ENCODE results near the gene ASB1. TPM values are rescaled to one million over a fixed set of nuclear protein-coding genes. Genes with fewer than 3 reads are reported as not detected.

The ASB1 gene
- total and polyA plus RNA-seq, 4 donors: 20.0 to 45.2 (median 37.0) TPM

DNA sequence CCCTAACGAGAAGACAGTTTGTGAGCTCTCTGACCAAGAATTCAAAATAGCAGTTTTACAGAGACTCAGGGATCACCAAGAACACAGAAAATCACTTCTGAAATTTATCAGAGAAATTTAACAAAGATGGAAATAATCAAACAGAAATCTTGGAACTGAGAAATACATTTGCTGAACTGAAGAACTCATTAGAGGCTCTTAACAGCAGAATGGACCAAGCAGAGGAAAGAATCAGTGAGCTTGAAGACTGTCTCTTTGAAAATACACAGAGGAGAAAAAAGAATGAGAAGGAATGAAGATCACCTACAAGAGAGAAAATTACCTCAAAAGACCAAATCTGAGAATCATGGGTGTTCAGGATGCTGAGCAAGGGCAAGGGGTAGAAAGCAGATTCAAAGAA is 29.7 kb downstream of the ASB1 start:
- DNase-seq (no peak), ATAC-seq (ENCODE audit: low FRiP score) (no peak)
- Histone ChIP-seq H3K4me3 (ENCODE audit: low read length in 2 of 2) (no peak overlapping the region), H3K36me3 (ENCODE audit: control insufficient read depth in 1 of 2, insufficient read depth in 2 of 2, low read length in 1 of 2) (no peaks in the 10 kb centered on the region), H3K27ac (ENCODE audit: low read depth in 1 of 2, low read length in 2 of 2) (no peak overlapping the region), H3K27me3 (ENCODE audit: control insufficient read depth in 1 of 2, insufficient read depth in 2 of 2, low read length in 1 of 2) (no peaks in the 10 kb centered on the region), H3K4me1 (ENCODE audit: control insufficient read depth in 1 of 2, insufficient read depth in 2 of 2, low read length in 2 of 2) (no peaks in the 10 kb centered on the region), H3K9me3 (ENCODE audit: control insufficient read depth, low read length) (peaks cover 1% of the 10 kb centered on the region)
- intact Hi-C loops (cut with DNase I): no loop called here
- WGBS, 2 donors: 100% methylated on average over 1 of the region's 1 CpG

DNA sequence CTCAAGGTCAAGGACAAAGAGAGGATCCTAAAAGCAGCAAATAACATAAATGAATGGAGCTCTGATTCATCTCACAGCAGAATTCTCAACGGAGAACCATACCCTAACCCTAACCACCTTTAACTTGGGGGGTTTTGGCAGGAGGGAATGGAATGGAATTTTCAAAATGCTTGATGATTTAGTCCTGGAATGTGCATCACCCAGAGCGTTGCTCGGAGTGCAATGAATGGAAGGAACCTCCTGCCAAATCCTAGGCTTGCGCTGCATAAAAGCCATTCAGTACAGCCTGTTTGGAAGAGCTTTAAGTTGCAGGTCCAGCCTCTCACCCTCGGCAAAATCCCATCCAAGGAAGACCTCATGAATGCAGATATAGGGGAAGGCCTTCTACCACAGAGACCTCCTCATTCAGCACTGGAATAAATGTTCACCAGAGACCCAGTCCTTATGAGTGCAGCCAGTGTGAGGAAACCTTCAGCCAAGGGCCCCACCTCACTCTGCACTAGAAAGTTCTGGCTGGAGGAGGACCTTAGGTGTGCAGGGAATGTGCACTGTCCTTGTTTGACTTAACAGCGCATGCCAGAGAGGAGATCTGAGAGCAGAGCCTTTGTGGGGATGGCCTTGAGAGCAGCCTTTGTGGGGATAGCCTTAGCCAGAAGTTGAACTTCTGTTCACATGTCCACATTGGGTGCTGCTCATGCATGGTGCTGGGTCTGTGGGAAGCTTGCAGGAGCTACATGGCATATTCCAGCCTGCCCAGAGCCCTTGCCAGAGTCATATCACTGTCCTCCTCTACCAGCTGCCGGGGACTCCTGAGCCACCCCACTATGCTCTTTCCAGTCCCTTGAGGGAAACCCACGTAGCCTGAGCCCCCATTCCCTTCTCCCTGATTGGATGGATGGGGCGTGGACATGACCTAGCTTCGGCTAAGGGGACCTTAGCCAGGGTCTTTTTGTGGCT is 30.5 kb downstream of the ASB1 start:
- 88 to 92% methylated on average over 10 of the region's 10 CpGs for WGBS, 2 donors
- H3K4me1 ChIP-seq (ENCODE audit: control insufficient read depth in 1 of 2, insufficient read depth in 2 of 2, low read length in 2 of 2): no peaks in the 10 kb centered on the region
- H3K27me3 ChIP-seq (ENCODE audit: control insufficient read depth in 1 of 2, insufficient read depth in 2 of 2, low read length in 1 of 2): no peaks in the 10 kb centered on the region
- H3K27ac ChIP-seq (ENCODE audit: low read depth in 1 of 2, low read length in 2 of 2): no peak overlapping the region
- intact Hi-C loops (cut with DNase I): no loop called here
- no peak overlapping the region for H3K4me3 ChIP-seq (ENCODE audit: low read length in 2 of 2)
- no peaks in the 10 kb centered on the region for H3K36me3 ChIP-seq (ENCODE audit: control insufficient read depth in 1 of 2, insufficient read depth in 2 of 2, low read length in 1 of 2)
- DNase-seq: no peak
- no peak for ATAC-seq (ENCODE audit: low FRiP score)
- H3K9me3 ChIP-seq (ENCODE audit: control insufficient read depth, low read length): peaks cover 1% of the 10 kb centered on the region

DNA sequence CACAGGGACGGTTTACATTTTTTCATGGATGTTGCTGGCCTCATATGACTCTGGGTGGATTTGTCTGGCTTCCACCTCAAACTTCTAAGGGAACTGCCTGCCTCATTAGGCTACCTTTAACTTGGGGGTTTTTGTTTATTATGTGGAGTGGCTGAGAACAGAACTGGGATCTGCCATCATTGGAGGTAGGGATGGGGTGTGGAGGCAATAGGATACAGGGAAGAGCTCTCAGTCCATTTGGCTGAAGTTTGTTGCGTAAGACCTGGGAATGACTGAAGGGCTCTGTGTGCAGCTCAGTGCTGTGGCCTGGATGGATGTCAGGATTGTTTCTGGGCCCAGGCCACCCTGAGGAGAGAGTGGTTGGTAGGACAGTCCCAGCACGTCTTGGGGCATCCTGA is 31.2 kb downstream of the ASB1 start:
- Histone ChIP-seq H3K4me3 (ENCODE audit: low read length in 2 of 2) (no peak overlapping the region), H3K27me3 (ENCODE audit: control insufficient read depth in 1 of 2, insufficient read depth in 2 of 2, low read length in 1 of 2) (no peaks in the 10 kb centered on the region), H3K36me3 (ENCODE audit: control insufficient read depth in 1 of 2, insufficient read depth in 2 of 2, low read length in 1 of 2) (no peaks in the 10 kb centered on the region), H3K9me3 (ENCODE audit: control insufficient read depth, low read length) (peaks cover 1% of the 10 kb centered on the region), H3K4me1 (ENCODE audit: control insufficient read depth in 1 of 2, insufficient read depth in 2 of 2, low read length in 2 of 2) (no peaks in the 10 kb centered on the region), H3K27ac (ENCODE audit: low read depth in 1 of 2, low read length in 2 of 2) (peak overlapping the region in 1 of 2 donors; percentile 4)
- intact Hi-C loops (cut with DNase I): no loop called here
- DNase-seq (no peak), ATAC-seq (ENCODE audit: low FRiP score) (peak; percentile 44)
- WGBS, 2 donors: 72 to 75% methylated on average over 3 of the region's 3 CpGs

DNA sequence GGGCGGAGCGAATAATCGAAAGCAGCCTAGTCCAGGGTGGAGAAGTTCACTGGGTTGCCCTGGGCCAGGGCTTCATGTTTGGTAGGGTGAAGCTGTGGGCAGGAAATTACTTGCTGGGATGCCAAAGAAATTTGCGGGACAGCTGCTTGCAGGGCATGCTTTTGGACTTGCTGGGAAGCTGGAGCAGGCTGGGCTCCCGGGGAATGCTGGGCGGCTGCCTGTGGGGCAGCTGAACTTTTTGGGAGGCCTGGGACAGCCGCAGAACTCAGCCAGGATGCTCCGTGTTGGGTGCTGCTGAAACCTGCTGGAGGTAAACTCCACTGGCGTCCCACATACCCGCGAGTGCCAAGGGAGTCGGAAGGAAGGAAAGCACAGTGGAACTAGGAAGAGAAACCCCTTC is 31.9 kb downstream of the ASB1 start:
- no peaks in the 10 kb centered on the region for H3K4me1 ChIP-seq (ENCODE audit: control insufficient read depth in 1 of 2, insufficient read depth in 2 of 2, low read length in 2 of 2)
- no peaks in the 10 kb centered on the region for H3K36me3 ChIP-seq (ENCODE audit: control insufficient read depth in 1 of 2, insufficient read depth in 2 of 2, low read length in 1 of 2)
- peak overlapping the region in 1 of 2 donors; percentile 4 for H3K27ac ChIP-seq (ENCODE audit: low read depth in 1 of 2, low read length in 2 of 2)
- peak; percentile 39 for ATAC-seq (ENCODE audit: low FRiP score)
- DNase-seq: peak in 1 of 2 donors; percentile 62
- H3K9me3 ChIP-seq (ENCODE audit: control insufficient read depth, low read length): peaks cover 1% of the 10 kb centered on the region
- WGBS, 2 donors: 6 to 9% methylated on average over 12 of the region's 12 CpGs
- H3K27me3 ChIP-seq (ENCODE audit: control insufficient read depth in 1 of 2, insufficient read depth in 2 of 2, low read length in 1 of 2): no peaks in the 10 kb centered on the region
- H3K4me3 ChIP-seq (ENCODE audit: low read length in 2 of 2): no peak overlapping the region
- intact Hi-C loops (cut with DNase I): no loop called here

DNA sequence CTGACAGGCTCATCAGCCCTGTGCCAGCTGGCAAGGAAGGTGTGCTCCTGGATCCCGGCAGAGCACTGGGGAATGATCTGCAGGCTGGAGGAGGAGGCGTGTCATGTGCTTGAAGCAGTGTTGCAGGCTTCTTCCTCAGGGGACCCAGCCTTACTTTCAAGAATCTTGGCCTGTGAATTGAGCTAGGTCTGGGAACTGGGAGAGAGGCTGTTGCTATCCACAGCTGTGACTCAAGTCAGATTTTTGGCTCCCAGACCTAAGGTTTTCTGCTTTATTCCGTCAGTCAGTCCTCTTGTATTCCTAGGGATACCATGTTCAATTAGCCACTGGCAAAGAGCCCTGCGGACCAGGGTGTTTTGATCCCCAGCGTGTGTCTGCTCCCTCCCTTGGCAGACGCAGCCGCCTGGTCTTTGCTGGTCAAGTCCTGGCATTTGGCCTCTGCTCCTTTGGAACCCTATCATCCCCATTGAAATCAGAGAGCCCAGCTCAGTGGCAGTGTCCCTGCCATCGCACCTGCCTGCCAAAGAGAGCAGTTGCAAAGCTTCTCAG is 32.4 kb downstream of the ASB1 start:
- H3K27me3 ChIP-seq (ENCODE audit: control insufficient read depth in 1 of 2, insufficient read depth in 2 of 2, low read length in 1 of 2): no peaks in the 10 kb centered on the region
- 4 to 8% methylated on average over 8 of the region's 8 CpGs for whole genome bisulfite sequencing, 2 donors
- no peaks in the 10 kb centered on the region for H3K36me3 ChIP-seq (ENCODE audit: control insufficient read depth in 1 of 2, insufficient read depth in 2 of 2, low read length in 1 of 2)
- H3K4me3 ChIP-seq (ENCODE audit: low read length in 2 of 2): no peak overlapping the region
- H3K9me3 ChIP-seq (ENCODE audit: control insufficient read depth, low read length): peaks cover 1% of the 10 kb centered on the region
- ATAC-seq (ENCODE audit: low FRiP score): peak; percentile 85
- H3K27ac ChIP-seq (ENCODE audit: low read depth in 1 of 2, low read length in 2 of 2): peak overlapping the region in 1 of 2 donors; percentile 88
- no peaks in the 10 kb centered on the region for H3K4me1 ChIP-seq (ENCODE audit: control insufficient read depth in 1 of 2, insufficient read depth in 2 of 2, low read length in 2 of 2)
- peak in 1 of 2 donors; percentile 68 for DNase-seq
- intact Hi-C loops (cut with DNase I): no loop called here

DNA sequence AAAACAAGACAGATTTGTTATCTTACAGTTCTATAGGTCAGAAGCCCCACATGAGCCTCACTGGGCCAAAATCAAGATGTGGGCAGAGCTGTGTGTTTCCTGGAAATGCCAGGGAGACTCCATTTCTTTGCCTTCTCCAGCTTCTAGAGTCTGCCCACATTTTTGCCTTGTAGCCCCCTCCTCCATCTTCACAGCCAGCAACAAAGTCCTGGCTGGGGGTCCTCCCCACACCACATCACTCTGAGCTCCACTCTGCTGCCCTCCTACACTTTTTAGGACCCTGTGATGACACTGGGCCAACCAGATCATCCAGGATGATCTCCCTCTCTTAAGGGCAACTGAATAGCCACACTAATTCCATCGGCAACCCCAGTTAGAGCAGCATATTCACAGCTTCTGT is 34.3 kb downstream of the ASB1 start:
- H3K4me3 ChIP-seq (ENCODE audit: low read length in 2 of 2): no peak overlapping the region
- no peaks in the 10 kb centered on the region for H3K9me3 ChIP-seq (ENCODE audit: control insufficient read depth, low read length)
- no peaks in the 10 kb centered on the region for H3K36me3 ChIP-seq (ENCODE audit: control insufficient read depth in 1 of 2, insufficient read depth in 2 of 2, low read length in 1 of 2)
- no peaks in the 10 kb centered on the region for H3K27me3 ChIP-seq (ENCODE audit: control insufficient read depth in 1 of 2, insufficient read depth in 2 of 2, low read length in 1 of 2)
- ATAC-seq (ENCODE audit: low FRiP score) (no peak), DNase-seq (no peak)
- no peak overlapping the region for H3K27ac ChIP-seq (ENCODE audit: low read depth in 1 of 2, low read length in 2 of 2)
- no peaks in the 10 kb centered on the region for H3K4me1 ChIP-seq (ENCODE audit: control insufficient read depth in 1 of 2, insufficient read depth in 2 of 2, low read length in 2 of 2)
- intact Hi-C loops (cut with DNase I): no loop called here
- 99 to 100% methylated on average over 1 of the region's 1 CpG for WGBS, 2 donors

DNA sequence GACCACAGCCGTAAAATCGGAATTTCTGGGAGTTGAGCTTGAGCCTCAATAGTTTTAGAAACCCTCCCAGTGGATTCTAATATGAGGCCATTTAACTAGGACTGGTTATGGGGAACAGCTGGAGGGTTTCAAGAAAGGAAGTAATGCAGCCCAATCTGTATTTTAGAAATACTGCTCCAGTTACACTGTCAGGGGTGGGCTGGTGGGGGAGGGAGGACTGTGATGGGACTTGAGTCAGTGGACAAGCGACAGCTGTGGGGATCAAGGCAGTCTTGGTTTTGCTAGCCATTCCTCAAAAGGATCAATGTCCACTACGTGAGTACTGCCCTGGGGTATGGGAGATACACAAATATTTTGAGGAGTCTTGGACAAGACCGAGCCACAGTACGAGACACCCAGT is 34.8 kb downstream of the ASB1 start:
- H3K4me3 ChIP-seq (ENCODE audit: low read length in 2 of 2): no peak overlapping the region
- ATAC-seq (ENCODE audit: low FRiP score): no peak
- no peak for DNase-seq
- no peak overlapping the region for H3K27ac ChIP-seq (ENCODE audit: low read depth in 1 of 2, low read length in 2 of 2)
- H3K4me1 ChIP-seq (ENCODE audit: control insufficient read depth in 1 of 2, insufficient read depth in 2 of 2, low read length in 2 of 2): no peaks in the 10 kb centered on the region
- intact Hi-C loops (cut with DNase I): no loop called here
- no peaks in the 10 kb centered on the region for H3K9me3 ChIP-seq (ENCODE audit: control insufficient read depth, low read length)
- 94 to 95% methylated on average over 6 of the region's 6 CpGs for WGBS, 2 donors
- no peaks in the 10 kb centered on the region for H3K27me3 ChIP-seq (ENCODE audit: control insufficient read depth in 1 of 2, insufficient read depth in 2 of 2, low read length in 1 of 2)
- no peaks in the 10 kb centered on the region for H3K36me3 ChIP-seq (ENCODE audit: control insufficient read depth in 1 of 2, insufficient read depth in 2 of 2, low read length in 1 of 2)

DNA sequence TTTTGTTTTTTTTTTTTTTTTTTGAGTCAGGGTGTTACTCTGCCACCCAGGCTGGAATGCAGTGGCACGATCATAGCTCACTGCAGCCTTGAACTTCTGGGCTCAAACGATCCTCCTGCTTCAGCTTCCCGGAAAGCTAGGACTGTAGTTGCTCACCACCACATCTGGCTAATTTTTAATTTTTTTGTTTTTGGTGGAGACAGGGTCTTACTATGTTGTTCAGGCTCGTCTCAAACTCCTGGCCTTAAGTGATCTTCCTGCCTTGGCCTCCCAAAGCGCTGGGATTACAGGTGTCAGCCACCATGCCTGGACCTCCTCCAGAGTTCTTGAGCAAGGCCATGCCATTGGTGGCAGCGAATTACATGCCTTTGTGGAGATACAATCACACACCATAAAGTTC is 35.2 kb downstream of the ASB1 start:
- no peak overlapping the region for H3K4me3 ChIP-seq (ENCODE audit: low read length in 2 of 2)
- ATAC-seq (ENCODE audit: low FRiP score) (no peak), DNase-seq (no peak)
- H3K4me1 ChIP-seq (ENCODE audit: control insufficient read depth in 1 of 2, insufficient read depth in 2 of 2, low read length in 2 of 2): no peaks in the 10 kb centered on the region
- 95 to 97% methylated on average over 6 of the region's 6 CpGs for WGBS, 2 donors
- no peaks in the 10 kb centered on the region for H3K36me3 ChIP-seq (ENCODE audit: control insufficient read depth in 1 of 2, insufficient read depth in 2 of 2, low read length in 1 of 2)
- no peaks in the 10 kb centered on the region for H3K27me3 ChIP-seq (ENCODE audit: control insufficient read depth in 1 of 2, insufficient read depth in 2 of 2, low read length in 1 of 2)
- intact Hi-C loops (cut with DNase I): loop anchor here (2.0 kb wide), 1 partner anchor 91 kb away; no protein-coding TSS in a partner anchor
- H3K9me3 ChIP-seq (ENCODE audit: control insufficient read depth, low read length): no peaks in the 10 kb centered on the region
- no peak overlapping the region for H3K27ac ChIP-seq (ENCODE audit: low read depth in 1 of 2, low read length in 2 of 2)
